Glutamatergic neuron (in vitro differentiated cells): ENCODE data around the gene PLAGL1. TPM values are rescaled to one million over a fixed set of nuclear protein-coding genes. Genes with fewer than 3 reads are reported as not detected.

Source experiments
- DNase-seq: peaks from one replicate; pipeline ENCODE4 v3.0.0; 2022
- H3K27ac Mint-ChIP-seq: one replicate; pipeline ENCODE4 v1.8.0; 2020; ENCODE audit warnings: mild to moderate bottlenecking, mixed read lengths, inconsistent platforms; ENCODE audit not compliant: unreplicated experiment
- H3K27me3 Mint-ChIP-seq: one replicate; pipeline ENCODE4 v1.8.0; 2020; ENCODE audit warnings: mild to moderate bottlenecking, moderate library complexity, mixed read lengths, inconsistent platforms; ENCODE audit not compliant: unreplicated experiment
- H3K36me3 Mint-ChIP-seq: one replicate; pipeline ENCODE4 v1.8.0; 2020; ENCODE audit warnings: mild to moderate bottlenecking, mixed read lengths, inconsistent platforms; ENCODE audit not compliant: unreplicated experiment
- H3K4me1 Mint-ChIP-seq: one replicate; pipeline ENCODE4 v1.8.0; 2020; ENCODE audit warnings: mild to moderate bottlenecking, low read depth, mixed read lengths, inconsistent platforms; ENCODE audit not compliant: unreplicated experiment
- H3K4me3 Mint-ChIP-seq: one replicate; pipeline ENCODE4 v1.8.0; 2020; ENCODE audit warnings: mild to moderate bottlenecking, mixed read lengths, inconsistent platforms; ENCODE audit not compliant: unreplicated experiment
- H3K9me3 Mint-ChIP-seq: one replicate; pipeline ENCODE4 v1.8.0; 2020; ENCODE audit warnings: mild to moderate bottlenecking, moderate library complexity, mixed read lengths, inconsistent platforms; ENCODE audit not compliant: unreplicated experiment
- CTCF ChIP-seq: fragments of 200-600 bp; sonication (generic); IDR thresholded peaks from one replicate; pipeline ENCODE4 v1.5.0; 2021; ENCODE audit not compliant: partially characterized antibody, unreplicated experiment
- total RNA-seq: library from RNA; stranded (reverse); fragmentation: NEBNext Ultra II Directional; extraction: Animal tissue kit (Norgen Biotek cat#: 25700); gene quantifications from one replicate; pipeline ENCODE4 v1.2.1, GENCODE V29; 2021; ENCODE audit not compliant: unreplicated experiment

Gene PLAGL1
- total RNA-seq, 1 donor from 2014 or later: 0.69 TPM

GRCh38 chr6:144008846-144009245 lies 787 bp upstream of the PLAGL1 start:
- peaks cover 25% of the 10 kb centered on the region for H3K27me3 Mint-ChIP-seq
- H3K36me3 Mint-ChIP-seq: peaks cover 7% of the 10 kb centered on the region
- no peaks in the 10 kb centered on the region for H3K4me1 Mint-ChIP-seq
- peaks cover 3% of the 10 kb centered on the region for H3K9me3 Mint-ChIP-seq
- TF ChIP-seq CTCF: no peak
- H3K4me3 Mint-ChIP-seq: peak overlapping the region; percentile 60
- H3K27ac Mint-ChIP-seq: no peak overlapping the region
- DNase-seq: no peak

- peak overlapping the region; percentile 76 for H3K4me3 Mint-ChIP-seq
- peaks cover 7% of the 10 kb centered on the region for H3K36me3 Mint-ChIP-seq
- no peaks in the 10 kb centered on the region for H3K4me1 Mint-ChIP-seq
- H3K9me3 Mint-ChIP-seq: peaks cover 3% of the 10 kb centered on the region
- no peak for TF ChIP-seq CTCF
- no peak for DNase-seq
- H3K27me3 Mint-ChIP-seq: peaks cover 25% of the 10 kb centered on the region
- no peak overlapping the region for H3K27ac Mint-ChIP-seq
These were observed 460 bp downstream of the PLAGL1 start for GRCh38 chr6:144007478-144008119.

GRCh38 chr6:144006736-144007477 lies 1.2 kb downstream of the PLAGL1 start:
- H3K36me3 Mint-ChIP-seq: peaks cover 12% of the 10 kb centered on the region
- no peak for TF ChIP-seq CTCF
- peak overlapping the region; percentile 76 for H3K4me3 Mint-ChIP-seq
- DNase-seq: no peak
- no peak overlapping the region for H3K27ac Mint-ChIP-seq
- H3K9me3 Mint-ChIP-seq: peaks cover 3% of the 10 kb centered on the region
- no peaks in the 10 kb centered on the region for H3K4me1 Mint-ChIP-seq
- H3K27me3 Mint-ChIP-seq: peaks cover 25% of the 10 kb centered on the region

DNA sequence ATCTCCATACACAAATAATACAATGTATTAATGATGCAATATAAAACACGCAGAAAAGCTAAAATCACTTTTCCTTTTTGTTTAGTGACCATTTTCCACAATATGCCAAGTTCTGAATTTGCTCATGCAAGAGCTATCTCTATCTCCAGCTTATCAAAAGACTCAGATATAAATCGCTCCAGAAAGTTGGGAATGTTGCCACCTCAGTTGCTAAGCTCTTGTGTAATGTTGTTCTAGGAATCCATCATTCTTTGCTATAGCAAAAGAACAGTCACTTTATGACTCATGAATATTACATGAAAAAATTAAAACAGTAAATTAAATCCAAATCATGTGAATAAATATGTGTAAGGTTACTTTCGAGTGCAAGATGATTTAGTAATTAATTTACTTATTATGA lies 8.7 kb downstream of the PLAGL1 start:
- no peak for TF ChIP-seq CTCF
- DNase-seq: no peak

DNA sequence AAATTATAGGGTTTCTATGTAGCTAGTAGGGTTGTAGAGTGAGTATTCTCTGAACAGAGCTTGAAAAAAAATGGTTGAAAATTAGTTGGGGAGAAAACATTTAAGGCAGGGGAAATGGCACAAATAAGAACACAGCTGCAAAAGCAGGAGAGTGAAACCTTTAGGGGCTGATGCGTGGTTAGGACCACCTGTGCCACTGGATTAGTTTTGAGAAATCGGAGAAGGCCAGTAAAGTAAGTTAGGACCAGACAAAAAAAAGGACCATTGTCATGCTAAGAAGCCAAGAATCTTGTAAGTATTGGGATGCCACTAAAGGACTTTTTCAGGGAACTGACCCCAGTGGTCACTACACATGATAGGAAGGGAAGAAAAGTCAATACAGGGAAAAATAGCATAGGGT lies 9.4 kb downstream of the PLAGL1 start:
- no peaks in the 10 kb centered on the region for H3K9me3 Mint-ChIP-seq
- H3K27ac Mint-ChIP-seq: no peak overlapping the region
- H3K4me1 Mint-ChIP-seq: no peaks in the 10 kb centered on the region
- TF ChIP-seq CTCF: no peak
- H3K27me3 Mint-ChIP-seq: no peaks in the 10 kb centered on the region
- H3K36me3 Mint-ChIP-seq: peaks cover 9% of the 10 kb centered on the region
- H3K4me3 Mint-ChIP-seq: no peak overlapping the region
- no peak for DNase-seq

More for the DNA sequence above, 8.7 kb downstream of the PLAGL1 start:
- H3K27ac Mint-ChIP-seq: no peak overlapping the region
- H3K4me1 Mint-ChIP-seq: no peaks in the 10 kb centered on the region
- H3K4me3 Mint-ChIP-seq: no peak overlapping the region
- H3K27me3 Mint-ChIP-seq: no peaks in the 10 kb centered on the region
- H3K9me3 Mint-ChIP-seq: no peaks in the 10 kb centered on the region
- H3K36me3 Mint-ChIP-seq: peaks cover 9% of the 10 kb centered on the region
